Naive thymus-derived CD4-positive, alpha-beta T cell (primary cell): ENCODE measurements around the gene CAPN5. TPM values are rescaled to one million over a fixed set of nuclear protein-coding genes. Genes with fewer than 3 reads are reported as not detected.

Source experiments
- ATAC-seq: fragments of 150-1000 bp; cut with Tn5 transposase; 2 replicates; pipeline ENCODE4 v1.10.0; 2021; ENCODE audit warnings: mild to moderate bottlenecking, moderate library complexity
- CTCF ChIA-PET: fragments of 350-600 bp; sonication (Branson Sonifier 250); formaldehyde crosslinking; loops from one replicate; lab custom pipeline; 2021; ENCODE audit warnings: antibody characterized with exemption; lab: Charles Lee
- POLR2A ChIA-PET: fragments of 350-600 bp; sonication (Branson Sonifier 250); formaldehyde crosslinking; loops from one replicate; lab custom pipeline; 2021; ENCODE audit warnings: antibody characterized with exemption, inconsistent platforms; lab: Charles Lee
- DNase-seq, 9 donors: peaks; one replicate each; pipeline versions ENCODE4 v3.0.0 to v3.0.0-alpha.2; 2020 to 2022; ENCODE audit warnings: mixed read lengths in 1 of 9
- H3K27ac ChIP-seq: one replicate; pipeline ENCODE4 v1.7.0; 2013; ENCODE audit warnings: mild to moderate bottlenecking, low read depth, low read length, moderate library complexity
- H3K27me3 ChIP-seq, 2 donors: one replicate each; pipeline ENCODE4 v1.7.0; 2013; ENCODE audit warnings: low read length in 2 of 2, mild to moderate bottlenecking in 2 of 2, moderate library complexity in 2 of 2; ENCODE audit not compliant: control insufficient read depth in 2 of 2, insufficient read depth in 2 of 2
- H3K36me3 ChIP-seq, 3 experiments: 1 replicate in 2 of 3; 2 replicates in 1 of 3; pipeline ENCODE4 v1.7.0; 2013; ENCODE audit warnings: low read length in 3 of 3, mild to moderate bottlenecking in 3 of 3, moderate library complexity in 1 of 3; ENCODE audit not compliant: insufficient read depth in 3 of 3, control insufficient read depth in 2 of 3
- H3K4me1 ChIP-seq, 2 donors: one replicate each; pipeline ENCODE4 v1.7.0; 2013; ENCODE audit warnings: low read length in 2 of 2, mild to moderate bottlenecking in 2 of 2, moderate library complexity in 1 of 2; ENCODE audit not compliant: control insufficient read depth in 2 of 2, insufficient read depth in 2 of 2
- H3K4me3 ChIP-seq: 2 replicates; pipeline ENCODE4 v1.7.0; 2013; ENCODE audit warnings: mild to moderate bottlenecking, low read length
- H3K9me3 ChIP-seq, 3 experiments: 1 replicate in 2 of 3; 2 replicates in 1 of 3; pipeline ENCODE4 v1.7.0; 2013; ENCODE audit warnings: low read length in 3 of 3; ENCODE audit not compliant: control insufficient read depth in 2 of 3
- H3K27ac Mint-ChIP-seq, 9 donors: one replicate each; pipeline ENCODE4 v1.8.0; 2020 to 2022; ENCODE audit warnings: mixed read lengths in 9 of 9, mild to moderate bottlenecking in 8 of 9, moderate library complexity in 5 of 9, inconsistent platforms in 2 of 9
- H3K27me3 Mint-ChIP-seq, 5 donors: one replicate each; pipeline ENCODE4 v1.8.0; 2021 to 2022; ENCODE audit warnings: mixed read lengths in 5 of 5, mild to moderate bottlenecking in 1 of 5
- H3K36me3 Mint-ChIP-seq, 5 donors: one replicate each; pipeline ENCODE4 v1.8.0; 2020 to 2022; ENCODE audit warnings: mixed read lengths in 5 of 5, mild to moderate bottlenecking in 3 of 5, inconsistent platforms in 1 of 5
- H3K4me1 Mint-ChIP-seq, 7 donors: one replicate each; pipeline ENCODE4 v1.8.0; 2020 to 2022; ENCODE audit warnings: mixed read lengths in 7 of 7, mild to moderate bottlenecking in 3 of 7, inconsistent platforms in 1 of 7
- H3K4me3 Mint-ChIP-seq, 10 donors: one replicate each; pipeline ENCODE4 v1.8.0; 2020 to 2022; ENCODE audit warnings: mild to moderate bottlenecking in 10 of 10, mixed read lengths in 10 of 10, moderate library complexity in 6 of 10, inconsistent platforms in 2 of 10
- H3K9me3 Mint-ChIP-seq, 11 donors: one replicate each; pipeline ENCODE4 v1.8.0; 2020 to 2022; ENCODE audit warnings: mixed read lengths in 11 of 11, mild to moderate bottlenecking in 4 of 11, inconsistent platforms in 1 of 11, moderate library complexity in 1 of 11
- intact Hi-C, 2 donors: fragments of 100-400 bp; cut with micrococcal nuclease; formaldehyde crosslinking; loops; one replicate each; pipeline ENCODE4 v1.15.1; 2023
- polyA plus RNA-seq, 2 donors: library from polyadenylated mRNA; unstranded; fragments of 300-500 nt; fragmentation: Illumina TruSeq; gene quantifications; one replicate each; pipeline ENCODE4 v1.2.3, GENCODE V29; 2021
- total RNA-seq, 6 experiments: library from RNA in 5 of 6; stranded (reverse) in 5 of 6; gene quantifications; 1 replicate in 5 of 6; 2 replicates in 1 of 6; pipeline ENCODE4 v1.2.3 and lab custom pipeline; 2021 to 2026

The CAPN5 gene
- total and polyA plus RNA-seq, 7 experiments from 2014 or later, result 0.94 to 5.8 (median 5.6) TPM

GRCh38 chr11:77138106-77138649, 71.4 kb downstream of the CAPN5 start:
- CTCF ChIA-PET, result no interaction called here
- H3K27ac Mint-ChIP-seq, result no peak overlapping the region

GRCh38 chr11:77139201-77139600, 72.4 kb downstream of the CAPN5 start:
- Histone ChIP-seq H3K4me3 (no peak overlapping the region), H3K4me1 (peaks cover 0 to 10% of the 10 kb centered on the region in 2 donors), H3K9me3 (no peaks in the 10 kb centered on the region), H3K27me3 (no peaks in the 10 kb centered on the region), H3K36me3 (no peaks in the 10 kb centered on the region), H3K27ac (no peak overlapping the region)
- POLR2A ChIA-PET, result no interaction called here
- CTCF ChIA-PET, result no interaction called here
- DNase-seq, result no peak
- Mint-ChIP-seq H3K27me3 (peaks cover 20 to 39% (median 29%) of the 10 kb centered on the region in 5 donors), H3K9me3 (no peaks in the 10 kb centered on the region), H3K36me3 (no peaks in the 10 kb centered on the region), H3K27ac (no peak overlapping the region), H3K4me1 (peaks cover 0 to 19% (median 0%) of the 10 kb centered on the region in 7 donors), H3K4me3 (no peak overlapping the region)
- intact Hi-C loops, result no loop called here
- no peak for ATAC-seq

More at GRCh38 chr11:77138106-77138649, 71.4 kb downstream of the CAPN5 start:
- Mint-ChIP-seq H3K4me3 (no peak overlapping the region), H3K36me3 (no peaks in the 10 kb centered on the region), H3K27me3 (peaks cover 20 to 39% (median 29%) of the 10 kb centered on the region in 5 donors), H3K4me1 (peaks cover 0 to 19% (median 0%) of the 10 kb centered on the region in 7 donors), H3K9me3 (peaks cover 0 to 2% (median 0%) of the 10 kb centered on the region in 11 donors)
- ATAC-seq (no peak), DNase-seq (no peak)
- intact Hi-C loops, result no loop called here
- no peaks in the 10 kb centered on the region for H3K27me3 ChIP-seq
- POLR2A ChIA-PET, result no interaction called here
- peaks cover 0 to 10% of the 10 kb centered on the region in 2 donors for H3K4me1 ChIP-seq
- H3K4me3 ChIP-seq, result no peak overlapping the region
- H3K9me3 ChIP-seq, result no peaks in the 10 kb centered on the region
- no peak overlapping the region for H3K27ac ChIP-seq
- H3K36me3 ChIP-seq, result no peaks in the 10 kb centered on the region

GRCh38 chr11:77140231-77140851, 73.6 kb downstream of the CAPN5 start:
- intact Hi-C loops, result no loop called here
- no peak overlapping the region for H3K27ac Mint-ChIP-seq
- CTCF ChIA-PET, result interaction anchor here (0.8 kb wide), 1 partner anchor 13 kb away, joined by 3 read pairs; no protein-coding TSS in a partner anchor

GRCh38 chr11:77141034-77141433, 74.3 kb downstream of the CAPN5 start:
- intact Hi-C loops, result no loop called here
- no peaks in the 10 kb centered on the region for H3K36me3 Mint-ChIP-seq
- ChIA-PET CTCF (no interaction called here), POLR2A (no interaction called here)
- peaks cover 0 to 19% (median 0%) of the 10 kb centered on the region in 7 donors for H3K4me1 Mint-ChIP-seq
- no peaks in the 10 kb centered on the region for H3K36me3 ChIP-seq
- no peaks in the 10 kb centered on the region for H3K9me3 ChIP-seq
- H3K4me3 ChIP-seq, result no peak overlapping the region
- no peaks in the 10 kb centered on the region for H3K9me3 Mint-ChIP-seq
- H3K27ac Mint-ChIP-seq, result no peak overlapping the region
- H3K27ac ChIP-seq, result no peak overlapping the region
- peaks cover 0 to 10% of the 10 kb centered on the region in 2 donors for H3K4me1 ChIP-seq
- H3K27me3 Mint-ChIP-seq, result peaks cover 20 to 39% (median 29%) of the 10 kb centered on the region in 5 donors
- ATAC-seq (no peak), DNase-seq (no peak)
- no peaks in the 10 kb centered on the region for H3K27me3 ChIP-seq
- H3K4me3 Mint-ChIP-seq, result no peak overlapping the region

More at GRCh38 chr11:77140231-77140851, 73.6 kb downstream of the CAPN5 start:
- Mint-ChIP-seq H3K4me3 (no peak overlapping the region), H3K4me1 (peaks cover 0 to 19% (median 0%) of the 10 kb centered on the region in 7 donors), H3K36me3 (no peaks in the 10 kb centered on the region), H3K27me3 (peaks cover 20 to 39% (median 29%) of the 10 kb centered on the region in 5 donors), H3K9me3 (no peaks in the 10 kb centered on the region)
- Histone ChIP-seq H3K9me3 (no peaks in the 10 kb centered on the region), H3K27ac (no peak overlapping the region), H3K4me3 (no peak overlapping the region), H3K4me1 (peaks cover 0 to 10% of the 10 kb centered on the region in 2 donors), H3K36me3 (no peaks in the 10 kb centered on the region), H3K27me3 (no peaks in the 10 kb centered on the region)
- DNase-seq (no peak), ATAC-seq (no peak)
- POLR2A ChIA-PET, result no interaction called here

GRCh38 chr11:77141475-77141874, 74.7 kb downstream of the CAPN5 start:
- DNase-seq (no peak), ATAC-seq (no peak)
- Mint-ChIP-seq H3K4me3 (no peak overlapping the region), H3K9me3 (no peaks in the 10 kb centered on the region), H3K27ac (no peak overlapping the region), H3K4me1 (peaks cover 0 to 21% (median 0%) of the 10 kb centered on the region in 7 donors), H3K27me3 (peaks cover 16 to 35% (median 25%) of the 10 kb centered on the region in 5 donors), H3K36me3 (no peaks in the 10 kb centered on the region)
- ChIA-PET POLR2A (no interaction called here), CTCF (no interaction called here)
- no peaks in the 10 kb centered on the region for H3K36me3 ChIP-seq
- H3K27me3 ChIP-seq, result no peaks in the 10 kb centered on the region
- peaks cover 0 to 10% of the 10 kb centered on the region in 2 donors for H3K4me1 ChIP-seq
- H3K4me3 ChIP-seq, result no peak overlapping the region
- no peaks in the 10 kb centered on the region for H3K9me3 ChIP-seq
- intact Hi-C loops, result no loop called here
- H3K27ac ChIP-seq, result no peak overlapping the region

GRCh38 chr11:77142091-77142975, 75.6 kb downstream of the CAPN5 start:
- H3K36me3 Mint-ChIP-seq, result no peaks in the 10 kb centered on the region
- DNase-seq (no peak), ATAC-seq (peak; percentile 75)
- no peaks in the 10 kb centered on the region for H3K9me3 Mint-ChIP-seq
- CTCF ChIA-PET, result no interaction called here
- H3K27ac Mint-ChIP-seq, result peak overlapping the region in 1 of 9 donors; percentile 7
- peak overlapping the region in 1 of 10 donors; percentile 3 for H3K4me3 Mint-ChIP-seq
- Histone ChIP-seq H3K36me3 (no peaks in the 10 kb centered on the region), H3K9me3 (no peaks in the 10 kb centered on the region), H3K4me1 (peaks cover 0 to 10% of the 10 kb centered on the region in 2 donors), H3K27ac (no peak overlapping the region), H3K27me3 (no peaks in the 10 kb centered on the region), H3K4me3 (no peak overlapping the region)
- intact Hi-C loops, result no loop called here
- peaks cover 0 to 23% (median 4%) of the 10 kb centered on the region in 7 donors for H3K4me1 Mint-ChIP-seq
- POLR2A ChIA-PET, result no interaction called here
- peaks cover 10 to 33% (median 16%) of the 10 kb centered on the region in 5 donors for H3K27me3 Mint-ChIP-seq
